GM23338 (cell line): Measurements from ENCODE around the gene GNAT3. TPM values are rescaled to one million over a fixed set of nuclear protein-coding genes. Genes with fewer than 3 reads are reported as not detected.

Experiments used
- ATAC-seq: fragments of 200-7000 bp; cut with Tn5 transposase; 3 replicates; pipeline ENCODE4 v1.9.1; 2020
- DNase-seq: peaks from one replicate; pipeline ENCODE4 v3.0.0-alpha.2; 2015; ENCODE audit warnings: low spot score
- H2AFZ ChIP-seq: fragments of 200-600 bp; sonication (generic); 2 replicates; pipeline ENCODE4 v1.8.0; 2016; ENCODE audit warnings: antibody characterized with exemption, mild to moderate bottlenecking, moderate library complexity
- H3F3A ChIP-seq: fragments of 200-600 bp; sonication (generic); replicated peaks from 2 replicates; pipeline ENCODE4 v1.8.0; 2017; ENCODE audit warnings: antibody characterized with exemption, mixed run types, low read depth
- H3K27ac ChIP-seq: fragments of 200-600 bp; sonication (generic); 2 replicates; pipeline ENCODE4 v1.6.1; 2016; ENCODE audit warnings: low read depth
- H3K27me3 ChIP-seq: fragments of 200-600 bp; sonication (generic); 2 replicates; pipeline ENCODE4 v1.8.0; 2016; ENCODE audit warnings: mild to moderate bottlenecking, mixed run types, moderate library complexity; ENCODE audit not compliant: insufficient read depth
- H3K36me3 ChIP-seq: fragments of 200-600 bp; sonication (generic); 2 replicates; pipeline ENCODE4 v1.8.0; 2016; ENCODE audit warnings: mild to moderate bottlenecking; ENCODE audit not compliant: insufficient read depth
- H3K4me1 ChIP-seq: fragments of 200-600 bp; sonication (generic); 2 replicates; pipeline ENCODE4 v1.8.0; 2016; ENCODE audit warnings: mild to moderate bottlenecking, moderate library complexity; ENCODE audit not compliant: insufficient read depth
- H3K4me2 ChIP-seq: fragments of 200-600 bp; sonication (generic); 2 replicates; pipeline ENCODE4 v1.7.1; 2017; ENCODE audit warnings: mixed run types
- H3K4me3 ChIP-seq: fragments of 200-600 bp; sonication (generic); 2 replicates; pipeline ENCODE4 v1.6.1; 2016; ENCODE audit warnings: mixed run types
- H3K79me2 ChIP-seq: fragments of 200-600 bp; sonication (generic); replicated peaks from 2 replicates; pipeline ENCODE4 v1.8.0; 2017; ENCODE audit warnings: mild to moderate bottlenecking; ENCODE audit not compliant: insufficient read depth
- H3K9me2 ChIP-seq: fragments of 200-600 bp; sonication (generic); 2 replicates; pipeline ENCODE4 v1.8.0; 2017; ENCODE audit not compliant: insufficient read depth
- H4K20me1 ChIP-seq: fragments of 200-600 bp; sonication (generic); replicated peaks from 2 replicates; pipeline ENCODE4 v1.8.0; 2017; ENCODE audit warnings: mild to moderate bottlenecking; ENCODE audit not compliant: insufficient read depth
- H3K27ac Mint-ChIP-seq: 2 replicates; pipeline ENCODE4 v1.8.0; 2020; ENCODE audit warnings: inconsistent platforms, mild to moderate bottlenecking, moderate library complexity, mixed read lengths
- H3K27me3 Mint-ChIP-seq: 3 replicates; pipeline ENCODE4 v1.8.0; 2022; ENCODE audit warnings: low read depth, mild to moderate bottlenecking, moderate library complexity, mixed read lengths, inconsistent platforms; ENCODE audit not compliant: insufficient read depth, poor library complexity
- H3K36me3 Mint-ChIP-seq: 3 replicates; pipeline ENCODE4 v1.8.0; 2021; ENCODE audit warnings: low read depth, mild to moderate bottlenecking, inconsistent platforms, moderate library complexity, mixed read lengths
- H3K4me1 Mint-ChIP-seq: 3 replicates; pipeline ENCODE4 v1.8.0; 2020; ENCODE audit warnings: mild to moderate bottlenecking, inconsistent platforms, mixed read lengths
- H3K4me3 Mint-ChIP-seq: 3 replicates; pipeline ENCODE4 v1.8.0; 2021; ENCODE audit warnings: moderate library complexity, mild to moderate bottlenecking, inconsistent platforms, mixed read lengths
- H3K9me3 Mint-ChIP-seq: 3 replicates; pipeline ENCODE4 v1.8.0; 2020; ENCODE audit warnings: moderate library complexity, mild to moderate bottlenecking, inconsistent platforms, mixed read lengths
- EZH2phosphoT487 ChIP-seq: fragments of 200-600 bp; sonication (generic); IDR thresholded peaks from one replicate; pipeline ENCODE4 v1.8.1; 2018; ENCODE audit warnings: antibody characterized with exemption; ENCODE audit not compliant: unreplicated experiment
- JUNB ChIP-seq: IDR thresholded peaks from one replicate; pipeline ENCODE4 v1.6.1; 2016; ENCODE audit warnings: antibody characterized with exemption; ENCODE audit not compliant: unreplicated experiment
- NANOG ChIP-seq: IDR thresholded peaks from 2 replicates; pipeline ENCODE4 v1.6.1; 2016; ENCODE audit warnings: antibody characterized with exemption, borderline replicate concordance
- POLR2AphosphoS5 ChIP-seq: IDR thresholded peaks from 2 replicates; pipeline ENCODE4 v1.6.1; 2016; ENCODE audit warnings: antibody characterized with exemption, low read depth
- polyA plus RNA-seq: library from polyadenylated mRNA; unstranded; fragments of >200 nt; fragmentation: Nextera tagmentation; extraction: Ambion mirVana; gene quantifications from 2 replicates; pipeline ENCODE4 v1.2.1, GENCODE V29; 2016
- total RNA-seq: library from RNA; depleted of rRNA; stranded (reverse); fragments of >200 nt; shearing (Covaris generic); gene quantifications from 2 replicates; pipeline ENCODE4 v1.2.3, GENCODE V29; 2014; rRNA removed
- TF ChIP-seq, protein P1 (sequence below): IDR thresholded peaks from 2 replicates; pipeline ENCODE4 v1.6.1; 2016; ENCODE audit warnings: antibody characterized with exemption
- TF ChIP-seq, protein P2 (sequence below): IDR thresholded peaks from one replicate; pipeline ENCODE4 v1.6.1; 2018; ENCODE audit warnings: antibody characterized with exemption; ENCODE audit not compliant: unreplicated experiment
- TF ChIP-seq, protein P3 (sequence below), 2 experiments: fragments of 200-600 bp in 1 of 2; sonication (generic) in 1 of 2; conservative IDR thresholded peaks; 2 replicates each; pipeline versions ENCODE4 v1.5.1 to v1.6.1; 2016 to 2017; ENCODE audit warnings: antibody characterized with exemption in 2 of 2, low read depth in 2 of 2, mild to moderate bottlenecking in 2 of 2, moderate library complexity in 1 of 2

Gene GNAT3
- total and polyA plus RNA-seq, 2 experiments from 2014 or later: not detected

DNA sequence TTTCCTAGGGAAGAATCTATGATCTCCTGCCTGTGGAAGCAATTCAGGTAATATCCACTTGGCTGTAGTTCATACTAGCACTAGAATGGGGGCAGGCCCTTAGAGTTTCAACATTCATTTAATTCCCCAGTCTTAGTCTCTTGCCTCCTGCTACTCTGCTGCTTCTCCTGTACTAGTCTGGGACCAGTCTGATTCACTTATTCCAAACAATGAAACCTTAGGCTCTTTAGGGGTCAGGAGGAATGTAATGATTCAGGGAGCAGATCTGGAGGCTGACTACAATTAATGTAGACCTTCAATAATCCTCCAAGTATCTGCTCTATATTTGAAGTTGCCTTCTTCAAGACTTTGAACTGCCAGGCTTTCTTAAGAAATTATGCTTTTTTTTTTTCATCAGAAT is 101.8 kb downstream of the GNAT3 start:
- Histone ChIP-seq H3K79me2 (no peaks in the 10 kb centered on the region), H2AFZ (peak overlapping the region; percentile 15; the same call in 1 of the 2 replicates), H3K4me3 (no peak overlapping the region), H3K36me3 (no peaks in the 10 kb centered on the region), H3K4me1 (peaks cover 8% of the 10 kb centered on the region; the same call in 1 of the 2 replicates), H3K9me2 (no peaks in the 10 kb centered on the region), H4K20me1 (no peaks in the 10 kb centered on the region), H3K4me2 (no peak overlapping the region), H3K27ac (no peak overlapping the region), H3F3A (no peaks in the 10 kb centered on the region), H3K27me3 (no peaks in the 10 kb centered on the region)
- Mint-ChIP-seq H3K4me3 (no peak overlapping the region), H3K27ac (no peak overlapping the region), H3K27me3 (no peaks in the 10 kb centered on the region), H3K36me3 (no peaks in the 10 kb centered on the region), H3K4me1 (peaks cover 5% of the 10 kb centered on the region), H3K9me3 (peaks cover 8% of the 10 kb centered on the region; the same call in 2 of the 3 replicates)
- DNase-seq (no peak), ATAC-seq (peak; percentile 25; the same call in 1 of the 3 replicates)
- TF ChIP-seq, protein P1, sequence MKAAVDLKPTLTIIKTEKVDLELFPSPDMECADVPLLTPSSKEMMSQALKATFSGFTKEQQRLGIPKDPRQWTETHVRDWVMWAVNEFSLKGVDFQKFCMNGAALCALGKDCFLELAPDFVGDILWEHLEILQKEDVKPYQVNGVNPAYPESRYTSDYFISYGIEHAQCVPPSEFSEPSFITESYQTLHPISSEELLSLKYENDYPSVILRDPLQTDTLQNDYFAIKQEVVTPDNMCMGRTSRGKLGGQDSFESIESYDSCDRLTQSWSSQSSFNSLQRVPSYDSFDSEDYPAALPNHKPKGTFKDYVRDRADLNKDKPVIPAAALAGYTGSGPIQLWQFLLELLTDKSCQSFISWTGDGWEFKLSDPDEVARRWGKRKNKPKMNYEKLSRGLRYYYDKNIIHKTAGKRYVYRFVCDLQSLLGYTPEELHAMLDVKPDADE: no peak
- TF ChIP-seq NANOG (no peak), JUNB (no peak), EZH2phosphoT487 (no peak), POLR2AphosphoS5 (no peak)
- TF ChIP-seq, protein P2, sequence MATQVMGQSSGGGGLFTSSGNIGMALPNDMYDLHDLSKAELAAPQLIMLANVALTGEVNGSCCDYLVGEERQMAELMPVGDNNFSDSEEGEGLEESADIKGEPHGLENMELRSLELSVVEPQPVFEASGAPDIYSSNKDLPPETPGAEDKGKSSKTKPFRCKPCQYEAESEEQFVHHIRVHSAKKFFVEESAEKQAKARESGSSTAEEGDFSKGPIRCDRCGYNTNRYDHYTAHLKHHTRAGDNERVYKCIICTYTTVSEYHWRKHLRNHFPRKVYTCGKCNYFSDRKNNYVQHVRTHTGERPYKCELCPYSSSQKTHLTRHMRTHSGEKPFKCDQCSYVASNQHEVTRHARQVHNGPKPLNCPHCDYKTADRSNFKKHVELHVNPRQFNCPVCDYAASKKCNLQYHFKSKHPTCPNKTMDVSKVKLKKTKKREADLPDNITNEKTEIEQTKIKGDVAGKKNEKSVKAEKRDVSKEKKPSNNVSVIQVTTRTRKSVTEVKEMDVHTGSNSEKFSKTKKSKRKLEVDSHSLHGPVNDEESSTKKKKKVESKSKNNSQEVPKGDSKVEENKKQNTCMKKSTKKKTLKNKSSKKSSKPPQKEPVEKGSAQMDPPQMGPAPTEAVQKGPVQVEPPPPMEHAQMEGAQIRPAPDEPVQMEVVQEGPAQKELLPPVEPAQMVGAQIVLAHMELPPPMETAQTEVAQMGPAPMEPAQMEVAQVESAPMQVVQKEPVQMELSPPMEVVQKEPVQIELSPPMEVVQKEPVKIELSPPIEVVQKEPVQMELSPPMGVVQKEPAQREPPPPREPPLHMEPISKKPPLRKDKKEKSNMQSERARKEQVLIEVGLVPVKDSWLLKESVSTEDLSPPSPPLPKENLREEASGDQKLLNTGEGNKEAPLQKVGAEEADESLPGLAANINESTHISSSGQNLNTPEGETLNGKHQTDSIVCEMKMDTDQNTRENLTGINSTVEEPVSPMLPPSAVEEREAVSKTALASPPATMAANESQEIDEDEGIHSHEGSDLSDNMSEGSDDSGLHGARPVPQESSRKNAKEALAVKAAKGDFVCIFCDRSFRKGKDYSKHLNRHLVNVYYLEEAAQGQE: no peak
- TF ChIP-seq, protein P3, sequence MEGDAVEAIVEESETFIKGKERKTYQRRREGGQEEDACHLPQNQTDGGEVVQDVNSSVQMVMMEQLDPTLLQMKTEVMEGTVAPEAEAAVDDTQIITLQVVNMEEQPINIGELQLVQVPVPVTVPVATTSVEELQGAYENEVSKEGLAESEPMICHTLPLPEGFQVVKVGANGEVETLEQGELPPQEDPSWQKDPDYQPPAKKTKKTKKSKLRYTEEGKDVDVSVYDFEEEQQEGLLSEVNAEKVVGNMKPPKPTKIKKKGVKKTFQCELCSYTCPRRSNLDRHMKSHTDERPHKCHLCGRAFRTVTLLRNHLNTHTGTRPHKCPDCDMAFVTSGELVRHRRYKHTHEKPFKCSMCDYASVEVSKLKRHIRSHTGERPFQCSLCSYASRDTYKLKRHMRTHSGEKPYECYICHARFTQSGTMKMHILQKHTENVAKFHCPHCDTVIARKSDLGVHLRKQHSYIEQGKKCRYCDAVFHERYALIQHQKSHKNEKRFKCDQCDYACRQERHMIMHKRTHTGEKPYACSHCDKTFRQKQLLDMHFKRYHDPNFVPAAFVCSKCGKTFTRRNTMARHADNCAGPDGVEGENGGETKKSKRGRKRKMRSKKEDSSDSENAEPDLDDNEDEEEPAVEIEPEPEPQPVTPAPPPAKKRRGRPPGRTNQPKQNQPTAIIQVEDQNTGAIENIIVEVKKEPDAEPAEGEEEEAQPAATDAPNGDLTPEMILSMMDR (conservative IDR thresholded peaks at IDR 0.05; ENCODE audit: low read depth in 2 of 2): no peak

Other genes starting within 250 kb of the GNAT3 start
- gene CD36, start 126.6 kb upstream of the GNAT3 start, total RNA-seq: 1.7 and 1.8 TPM in 2 replicates
- 0.40 and 0.99 TPM in 2 replicates for gene CD36, start 126.6 kb upstream of the GNAT3 start, polyA plus RNA-seq